GM12878 (cell line): ENCODE results near the gene AAR2. TPM values are rescaled to one million over a fixed set of nuclear protein-coding genes. Genes with fewer than 3 reads are reported as not detected.
A peak's percentile ranks its signal among the peaks of the same experiment; 100 is the strongest.

Experiments used
- CBFB ChIP-seq: IDR thresholded peaks from 2 replicates; pipeline ENCODE4 v1.6.1; 2016; ENCODE audit warnings: antibody characterized with exemption, low read depth
- CREM ChIP-seq: IDR thresholded peaks from 2 replicates; pipeline ENCODE4 v1.6.1; 2014; ENCODE audit warnings: antibody characterized with exemption, low read depth
- CTCF ChIP-seq, 3 experiments: IDR thresholded peaks in 2 of 3; conservative IDR thresholded peaks in 1 of 3; 2 replicates each; pipeline ENCODE4 v1.5.1; 2011; ENCODE audit warnings: low read depth in 3 of 3, low read length in 3 of 3, mild to moderate bottlenecking in 3 of 3, control low read depth in 2 of 3, moderate library complexity in 2 of 3, inconsistent platforms in 1 of 3, mixed read lengths in 1 of 3; ENCODE audit not compliant: control insufficient read depth in 2 of 3, insufficient read depth in 1 of 3; ENCODE audit errors: extremely low read depth in 1 of 3
- EED ChIP-seq: sonication (generic); IDR thresholded peaks from 2 replicates; pipeline ENCODE4 v1.6.1; 2016; ENCODE audit warnings: antibody characterized with exemption, low read depth
- ESRRA ChIP-seq: IDR thresholded peaks from 2 replicates; pipeline ENCODE4 v1.6.1; 2012; ENCODE audit warnings: mild to moderate bottlenecking, low read length, improper control_type of control experiment
- FOXK2 ChIP-seq: fragments of 450-650 bp; IDR thresholded peaks from 2 replicates; pipeline ENCODE4 v1.6.1; 2017; ENCODE audit warnings: mild to moderate bottlenecking, moderate library complexity
- HCFC1 ChIP-seq: fragments of 150-350 bp; IDR thresholded peaks from 2 replicates; pipeline ENCODE4 v1.6.1; 2014; ENCODE audit warnings: low read length
- HSF1 ChIP-seq: fragments of 150-350 bp; IDR thresholded peaks from 2 replicates; pipeline ENCODE4 v1.6.1; 2014; ENCODE audit warnings: mild to moderate bottlenecking, low read depth, low read length
- IKZF2 ChIP-seq, 2 experiments: fragments of 450-650 bp; IDR thresholded peaks; 2 replicates each; pipeline ENCODE4 v1.6.1; 2017; ENCODE audit warnings: mild to moderate bottlenecking in 2 of 2, moderate library complexity in 2 of 2
- MEF2A ChIP-seq: IDR thresholded peaks from 2 replicates; pipeline ENCODE4 v1.6.1; 2011; ENCODE audit warnings: low read depth, mild to moderate bottlenecking, low read length, moderate library complexity; ENCODE audit not compliant: insufficient read depth
- MLLT1 ChIP-seq: fragments of 450-650 bp; IDR thresholded peaks from 2 replicates; pipeline ENCODE4 v1.6.1; 2016; ENCODE audit warnings: mild to moderate bottlenecking
- MTA3 ChIP-seq: IDR thresholded peaks from 2 replicates; pipeline ENCODE4 v1.6.1; 2012; ENCODE audit warnings: low read length, inconsistent platforms, borderline replicate concordance
- MYC ChIP-seq: IDR thresholded peaks from 2 replicates; pipeline ENCODE4 v1.6.1; 2011; ENCODE audit warnings: mild to moderate bottlenecking, low read length, moderate library complexity, inconsistent platforms; ENCODE audit not compliant: insufficient read depth, insufficient replicate concordance, insufficient read length, severe bottlenecking
- NFYA ChIP-seq: IDR thresholded peaks from 2 replicates; pipeline ENCODE4 v1.6.1; 2011; ENCODE audit warnings: low read depth, mild to moderate bottlenecking, low read length, improper control_type of control experiment, borderline replicate concordance
- PAX8 ChIP-seq: fragments of 450-650 bp; IDR thresholded peaks from 2 replicates; pipeline ENCODE4 v1.6.1; 2017; ENCODE audit warnings: mild to moderate bottlenecking, moderate library complexity
- PML ChIP-seq: IDR thresholded peaks from 2 replicates; pipeline ENCODE4 v1.6.1; 2012; ENCODE audit warnings: low read length, inconsistent platforms
- POU2F2 ChIP-seq: IDR thresholded peaks from 3 replicates; pipeline ENCODE4 v1.6.1; 2011; ENCODE audit warnings: low read depth, mild to moderate bottlenecking, low read length, borderline replicate concordance
- RCOR1 ChIP-seq: conservative IDR thresholded peaks from 2 replicates; pipeline ENCODE4 v1.6.1; 2012; ENCODE audit warnings: low read depth, low read length, improper control_type of control experiment
- RELB ChIP-seq: fragments of 450-650 bp; IDR thresholded peaks from 2 replicates; pipeline ENCODE4 v1.6.1; 2017; ENCODE audit warnings: low read depth, mild to moderate bottlenecking, moderate library complexity
- SMC3 ChIP-seq: IDR thresholded peaks from 2 replicates; pipeline ENCODE4 v1.6.1; 2011; ENCODE audit warnings: low read length, improper control_type of control experiment, borderline replicate concordance
- SREBF1 ChIP-seq: IDR thresholded peaks from 2 replicates; pipeline ENCODE4 v1.6.1; 2012; ENCODE audit warnings: mild to moderate bottlenecking, low read length
- STAT1 ChIP-seq: fragments of 450-650 bp; conservative IDR thresholded peaks from 2 replicates; pipeline ENCODE4 v1.6.1; 2014; ENCODE audit warnings: antibody characterized with exemption, mild to moderate bottlenecking
- TAF1 ChIP-seq: IDR thresholded peaks from 2 replicates; pipeline ENCODE4 v1.6.1; 2011; ENCODE audit warnings: mild to moderate bottlenecking, low read depth, low read length, borderline replicate concordance
- TBL1XR1 ChIP-seq: IDR thresholded peaks from 2 replicates; pipeline ENCODE4 v1.6.1; 2012; ENCODE audit warnings: low read depth, low read length, improper control_type of control experiment
- WRNIP1 ChIP-seq: IDR thresholded peaks from 2 replicates; pipeline ENCODE4 v1.6.1; 2011; ENCODE audit warnings: low read depth, low read length, improper control_type of control experiment, borderline replicate concordance
- YY1 ChIP-seq: IDR thresholded peaks from 2 replicates; pipeline ENCODE4 v1.6.1; 2011; ENCODE audit warnings: low read depth, mild to moderate bottlenecking, low read length
- ZBED1 ChIP-seq: IDR thresholded peaks from 2 replicates; pipeline ENCODE4 v1.6.1; 2016; ENCODE audit warnings: borderline replicate concordance
- ZNF274 ChIP-seq: IDR thresholded peaks from one replicate; pipeline ENCODE4 v1.8.0; 2011; ENCODE audit not compliant: insufficient read length, insufficient read depth
- polyA plus RNA-seq, 11 experiments: library from polyadenylated mRNA; depleted of rRNA in 4 of 11; unstranded in 6 of 11; stranded (reverse) in 5 of 11; fragments of >200 nt; fragmentation: Nextera tagmentation in 4 of 11; fragmentation: Illumina TruSeq in 1 of 11; extraction: Ambion mirVana in 4 of 11; extraction: Trizol in 1 of 11; gene quantifications; 1 replicate in 1 of 11; 2 replicates in 10 of 11; pipeline versions ENCODE4 v1.2.1 to v1.2.3, GENCODE V29; 2011 to 2016; ENCODE audit warnings: inconsistent platforms in 2 of 11, missing spikeins in 2 of 11, low read depth in 1 of 11
- total RNA-seq, 4 experiments: library from RNA; depleted of rRNA in 3 of 4; stranded (reverse); fragments of >200 nt in 3 of 4; fragmentation: Illumina TruSeq in 1 of 4; extraction: Trizol in 1 of 4; gene quantifications; 2 replicates each; pipeline versions ENCODE4 v1.2.1 to v1.2.3, GENCODE V29; 2013 to 2021

Gene AAR2
- total and polyA plus RNA-seq, 10 of the 15 experiments (the other 5 are each of a cell fraction or from before 2014, with no cell fraction given): 6.5 to 41.7 (median 30.3) TPM

GRCh38 chr20:36202891-36203338 lies 33.4 kb upstream of the AAR2 start (continued):
- TF ChIP-seq CTCF (IDR thresholded peaks at IDR 0.05 in 2 of 3, conservative IDR thresholded peaks at IDR 0.05 in 1 of 3; ENCODE audit: control insufficient read depth in 2 of 3, extremely low read depth in 1 of 3, insufficient read depth in 1 of 3, low read depth in 3 of 3, low read length in 3 of 3): peak; percentile 95 to 100 (median 99); a peak in 5 of 6 replicates
- TF ChIP-seq MEF2A: no peak
- TF ChIP-seq PML: no peak
- TF ChIP-seq SREBF1: no peak
- TF ChIP-seq MLLT1: no peak
- no peak for TF ChIP-seq CREM
- no peak for TF ChIP-seq NFYA
- TF ChIP-seq SMC3: peak; percentile 86
- TF ChIP-seq IKZF2 (IDR thresholded peaks at IDR 0.05): no peak
- no peak for TF ChIP-seq MYC
- peak; percentile 23; the same call in 1 of the 2 replicates for TF ChIP-seq TBL1XR1
- TF ChIP-seq STAT1: no peak
- TF ChIP-seq HSF1: no peak
- no peak for TF ChIP-seq ESRRA
- TF ChIP-seq YY1: peak; percentile 92
- TF ChIP-seq ZBED1: no peak
- TF ChIP-seq POU2F2: 0 out of 3 replicates have a peak, but pooled peaks have one; percentile 15
- TF ChIP-seq RELB: no peak
- no peak for TF ChIP-seq EED
- no peak for TF ChIP-seq FOXK2
- TF ChIP-seq HCFC1: 0 out of 2 replicates have a peak, but pooled peaks have one; percentile 8
- TF ChIP-seq PAX8: no peak
- TF ChIP-seq TAF1: no peak
- no peak for TF ChIP-seq CBFB
- TF ChIP-seq WRNIP1: 0 out of 2 replicates have a peak, but pooled peaks have one; percentile 38
- TF ChIP-seq ZNF274: no peak
- TF ChIP-seq RCOR1: no peak
- no peak for TF ChIP-seq MTA3
